Progenitor cell of endocrine pancreas (in vitro differentiated cells): ENCODE measurements around the gene ZNF76. TPM values are rescaled to one million over a fixed set of nuclear protein-coding genes. Genes with fewer than 3 reads are reported as not detected.

Experiments
- DNase-seq: peaks from one replicate; pipeline ENCODE4 v3.0.0; 2021; ENCODE audit warnings: low spot score; ENCODE audit not compliant: unreplicated experiment
- H3K27ac Mint-ChIP-seq: 2 replicates; pipeline ENCODE4 v1.8.0; 2021; ENCODE audit warnings: mild to moderate bottlenecking, moderate library complexity, mixed read lengths
- H3K27me3 Mint-ChIP-seq: 2 replicates; pipeline ENCODE4 v1.8.0; 2021; ENCODE audit warnings: mixed read lengths
- H3K36me3 Mint-ChIP-seq: 2 replicates; pipeline ENCODE4 v1.8.0; 2022; ENCODE audit warnings: mixed read lengths; ENCODE audit not compliant: insufficient read depth
- H3K4me1 Mint-ChIP-seq: 2 replicates; pipeline ENCODE4 v1.8.0; 2021; ENCODE audit warnings: low read depth, mixed read lengths
- H3K4me3 Mint-ChIP-seq: 2 replicates; pipeline ENCODE4 v1.8.0; 2021; ENCODE audit warnings: low read depth, mild to moderate bottlenecking, moderate library complexity, mixed read lengths
- H3K9me3 Mint-ChIP-seq: 2 replicates; pipeline ENCODE4 v1.8.0; 2021; ENCODE audit warnings: low read depth, mixed read lengths
- total RNA-seq: library from RNA; stranded (reverse); gene quantifications from 2 replicates; pipeline ENCODE4 v1.2.1, GENCODE V29; 2021
- TF ChIP-seq, protein P1 (sequence below): fragments of 200-600 bp; sonication (generic); IDR thresholded peaks from one replicate; pipeline ENCODE4 v1.5.0; 2021; ENCODE audit warnings: antibody characterized with exemption, mild to moderate bottlenecking; ENCODE audit not compliant: unreplicated experiment

The ZNF76 gene
- total RNA-seq, 1 donor from 2014 or later = 61.2 TPM

DNA sequence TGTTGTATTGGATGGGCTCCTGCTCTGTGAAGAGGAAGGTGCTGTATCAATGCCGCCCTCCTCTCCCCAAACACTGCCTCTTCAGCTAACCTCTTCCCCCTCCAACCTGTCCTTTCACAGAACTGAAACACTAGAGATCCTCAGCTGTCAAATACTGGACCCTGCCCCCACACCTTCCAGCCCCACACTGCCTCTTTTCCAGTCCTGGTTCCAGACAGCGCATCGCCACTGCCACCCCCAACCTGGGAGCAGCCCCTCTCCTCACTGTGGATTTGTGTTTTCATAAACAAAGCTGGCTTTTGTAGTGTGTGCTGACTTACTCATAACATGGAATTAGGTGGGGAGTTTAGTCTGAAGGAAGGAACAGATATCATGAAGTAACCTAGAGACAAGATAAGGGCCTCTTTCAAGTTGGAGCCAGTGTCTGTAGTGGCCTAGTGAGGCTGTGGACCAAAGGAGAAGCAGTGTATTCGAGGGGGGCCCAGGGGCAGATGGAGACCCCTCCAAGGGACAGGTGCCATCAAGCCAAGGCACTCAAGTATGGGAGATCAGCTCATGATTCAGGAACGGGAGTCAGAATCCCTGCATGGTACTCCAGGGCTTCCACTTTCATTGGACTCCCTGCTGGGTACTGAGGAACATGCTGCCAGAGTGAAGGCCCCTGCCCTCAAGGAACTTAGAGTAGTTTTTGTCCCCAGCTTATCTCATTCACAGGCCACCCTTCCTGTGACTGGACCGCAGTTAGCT, 43.7 kb upstream of the ZNF76 start:
- DNase-seq = no peak
- Mint-ChIP-seq H3K36me3 (peaks cover 2% of the 10 kb centered on the region), H3K9me3 (no peaks in the 10 kb centered on the region), H3K27me3 (peaks cover 26% of the 10 kb centered on the region), H3K4me1 (peaks cover 41% of the 10 kb centered on the region), H3K4me3 (peak overlapping the region; percentile 76), H3K27ac (peak overlapping the region; percentile 76)
- TF ChIP-seq, protein P1, sequence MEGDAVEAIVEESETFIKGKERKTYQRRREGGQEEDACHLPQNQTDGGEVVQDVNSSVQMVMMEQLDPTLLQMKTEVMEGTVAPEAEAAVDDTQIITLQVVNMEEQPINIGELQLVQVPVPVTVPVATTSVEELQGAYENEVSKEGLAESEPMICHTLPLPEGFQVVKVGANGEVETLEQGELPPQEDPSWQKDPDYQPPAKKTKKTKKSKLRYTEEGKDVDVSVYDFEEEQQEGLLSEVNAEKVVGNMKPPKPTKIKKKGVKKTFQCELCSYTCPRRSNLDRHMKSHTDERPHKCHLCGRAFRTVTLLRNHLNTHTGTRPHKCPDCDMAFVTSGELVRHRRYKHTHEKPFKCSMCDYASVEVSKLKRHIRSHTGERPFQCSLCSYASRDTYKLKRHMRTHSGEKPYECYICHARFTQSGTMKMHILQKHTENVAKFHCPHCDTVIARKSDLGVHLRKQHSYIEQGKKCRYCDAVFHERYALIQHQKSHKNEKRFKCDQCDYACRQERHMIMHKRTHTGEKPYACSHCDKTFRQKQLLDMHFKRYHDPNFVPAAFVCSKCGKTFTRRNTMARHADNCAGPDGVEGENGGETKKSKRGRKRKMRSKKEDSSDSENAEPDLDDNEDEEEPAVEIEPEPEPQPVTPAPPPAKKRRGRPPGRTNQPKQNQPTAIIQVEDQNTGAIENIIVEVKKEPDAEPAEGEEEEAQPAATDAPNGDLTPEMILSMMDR = no peak

DNA sequence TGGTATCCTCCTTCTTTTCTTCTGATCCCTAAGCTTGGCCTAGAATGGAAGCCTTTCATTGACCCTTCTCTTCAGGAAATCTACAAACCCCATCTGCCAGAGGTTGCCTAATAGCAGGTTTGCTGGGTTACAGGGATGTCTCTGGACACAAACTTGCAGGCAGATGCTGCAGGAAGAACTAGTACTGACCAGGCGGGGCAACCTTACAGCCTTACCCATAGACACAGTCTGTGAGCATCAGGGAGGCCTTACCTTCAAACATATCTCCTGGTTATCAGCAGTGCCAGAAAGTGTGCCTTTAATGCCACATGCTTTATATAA, 43.2 kb upstream of the ZNF76 start:
- no peak for DNase-seq
- H3K9me3 Mint-ChIP-seq = no peaks in the 10 kb centered on the region
- peaks cover 2% of the 10 kb centered on the region for H3K36me3 Mint-ChIP-seq
- peaks cover 41% of the 10 kb centered on the region for H3K4me1 Mint-ChIP-seq
- H3K4me3 Mint-ChIP-seq = no peak overlapping the region
- H3K27ac Mint-ChIP-seq = peak overlapping the region; percentile 61
- H3K27me3 Mint-ChIP-seq = peaks cover 20% of the 10 kb centered on the region
- TF ChIP-seq, protein P1 = no peak

DNA sequence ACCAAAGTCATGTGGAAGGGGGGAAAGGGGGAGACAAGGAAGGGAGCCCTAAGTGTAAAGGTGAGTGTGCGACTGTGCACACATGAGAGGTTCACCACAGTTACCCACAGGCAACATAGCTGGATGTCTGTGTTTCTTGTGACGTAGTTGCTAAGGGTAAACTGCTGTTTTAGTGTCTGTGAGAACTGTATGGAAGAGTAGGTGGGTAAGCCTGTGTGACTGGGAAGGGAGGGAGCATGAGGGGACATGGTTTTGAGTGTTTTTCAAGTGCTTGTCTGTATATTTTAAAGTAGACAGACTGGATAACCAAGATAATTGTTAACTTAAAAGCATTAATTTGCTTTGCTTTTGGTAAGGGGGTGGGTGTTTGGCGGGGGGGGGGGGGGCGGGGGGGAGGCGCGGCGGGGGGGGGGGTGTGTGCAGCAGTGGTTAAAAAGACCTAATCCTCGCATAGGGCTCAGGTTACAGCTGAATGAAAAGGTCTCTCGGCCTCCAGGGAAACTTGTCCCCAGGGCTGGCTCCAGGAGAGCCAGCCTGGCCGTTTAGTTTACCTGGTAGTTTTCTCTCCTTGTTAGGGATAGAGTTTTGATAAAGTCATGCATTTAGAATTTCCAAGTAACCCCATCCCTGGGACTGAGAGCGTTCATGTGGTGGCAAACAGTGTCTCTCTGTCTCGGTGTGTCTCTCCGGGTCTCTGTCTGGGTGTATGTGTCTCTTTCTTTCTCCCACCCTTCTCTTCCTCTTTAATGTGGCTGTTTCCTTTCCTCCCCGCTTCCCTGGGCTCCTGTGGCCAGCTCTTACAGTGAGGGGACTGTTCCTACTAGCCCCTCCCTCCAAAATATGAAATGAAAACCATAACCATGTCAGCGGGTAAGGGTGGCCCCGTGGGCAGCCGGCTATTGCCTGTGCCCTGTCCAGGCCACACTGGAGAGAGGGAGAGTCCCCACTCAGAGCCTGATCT, 42.4 kb upstream of the ZNF76 start:
- Mint-ChIP-seq H3K27me3 (peaks cover 13% of the 10 kb centered on the region), H3K36me3 (peaks cover 2% of the 10 kb centered on the region), H3K9me3 (no peaks in the 10 kb centered on the region), H3K4me3 (peak overlapping the region; percentile 37), H3K4me1 (peaks cover 41% of the 10 kb centered on the region), H3K27ac (peak overlapping the region; percentile 88)
- no peak for DNase-seq
- TF ChIP-seq, protein P1 = no peak

DNA sequence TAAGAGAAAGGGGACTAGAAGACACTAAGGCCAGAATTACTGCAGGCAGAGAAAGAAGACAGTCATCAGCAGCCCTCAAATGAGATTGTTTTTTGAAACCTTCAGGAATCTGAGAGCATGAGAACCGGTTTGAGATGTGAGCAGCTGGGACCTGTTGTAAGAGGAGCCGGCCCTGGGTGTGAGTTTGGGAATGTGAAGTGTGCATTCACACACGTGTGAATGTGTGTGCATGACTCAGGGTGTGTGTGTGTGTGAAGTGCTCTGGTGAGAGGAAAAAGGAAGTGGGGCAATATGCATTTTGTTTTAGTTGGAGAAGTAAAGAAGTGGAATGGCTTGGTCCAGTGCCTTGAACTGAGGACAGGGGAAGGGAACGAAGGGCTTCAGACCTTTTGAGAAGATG, 41.5 kb upstream of the ZNF76 start:
- H3K4me3 Mint-ChIP-seq = peak overlapping the region; percentile 9
- H3K9me3 Mint-ChIP-seq = no peaks in the 10 kb centered on the region
- DNase-seq = no peak
- peaks cover 39% of the 10 kb centered on the region for H3K4me1 Mint-ChIP-seq
- TF ChIP-seq, protein P1 = no peak
- H3K27ac Mint-ChIP-seq = peak overlapping the region; percentile 12
- peaks cover 4% of the 10 kb centered on the region for H3K27me3 Mint-ChIP-seq
- peaks cover 2% of the 10 kb centered on the region for H3K36me3 Mint-ChIP-seq

DNA sequence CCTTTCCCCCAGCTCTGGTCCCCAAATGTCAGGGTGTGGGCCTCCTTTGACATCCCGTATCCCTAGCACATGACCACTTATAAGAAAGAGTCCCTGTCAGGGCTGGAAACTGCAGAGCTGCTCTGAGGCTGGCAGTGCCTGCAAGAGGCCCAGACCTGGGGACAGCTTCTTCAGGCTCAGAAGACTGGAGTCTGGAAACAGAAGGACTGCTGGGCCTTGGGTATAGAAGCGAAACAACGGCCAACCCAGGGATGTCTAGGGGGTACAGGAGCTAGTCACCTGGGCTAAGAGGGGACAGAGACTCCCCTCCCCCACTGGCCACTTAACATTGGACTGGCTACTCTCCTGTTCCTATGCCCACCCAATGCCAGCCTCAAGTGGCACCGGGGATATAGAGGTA, 41.1 kb upstream of the ZNF76 start:
- TF ChIP-seq, protein P1 = no peak
- Mint-ChIP-seq H3K9me3 (no peaks in the 10 kb centered on the region), H3K27me3 (no peaks in the 10 kb centered on the region), H3K36me3 (peaks cover 2% of the 10 kb centered on the region), H3K4me1 (peaks cover 36% of the 10 kb centered on the region), H3K27ac (no peak overlapping the region), H3K4me3 (no peak overlapping the region)
- DNase-seq = no peak
